Activated CD8-positive, alpha-beta memory T cell treated with anti-CD3 and anti-CD28 coated beads, Interleukin-2, amount 50 U/mL, for 48 hours (primary cell): ENCODE measurements around the gene AP3M1.

ENCODE experiments used
- DNase-seq: peaks from one replicate; pipeline ENCODE4 v3.0.0-alpha.2; 2020

Gene AP3M1

DNA sequence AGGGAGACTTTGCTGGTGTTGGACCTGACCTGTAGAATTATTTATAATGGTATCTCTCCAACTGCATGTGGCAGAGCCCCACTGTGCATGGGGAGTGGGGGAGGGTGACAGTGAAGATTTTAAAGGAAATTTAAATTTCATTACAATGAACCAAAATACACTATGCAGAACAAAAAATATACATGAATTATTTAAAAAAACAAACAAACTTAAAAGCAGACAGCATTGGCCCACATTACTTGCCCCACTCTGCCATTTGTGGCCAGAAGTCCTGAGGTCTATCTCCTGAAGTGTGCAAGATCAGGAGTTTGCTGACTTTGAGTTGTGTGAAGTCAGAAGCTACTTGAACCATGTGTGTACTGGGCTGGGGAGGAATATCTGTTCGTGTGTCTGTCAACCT lies 40.5 kb downstream of the AP3M1 start:
- DNase-seq, result no peak

DNA sequence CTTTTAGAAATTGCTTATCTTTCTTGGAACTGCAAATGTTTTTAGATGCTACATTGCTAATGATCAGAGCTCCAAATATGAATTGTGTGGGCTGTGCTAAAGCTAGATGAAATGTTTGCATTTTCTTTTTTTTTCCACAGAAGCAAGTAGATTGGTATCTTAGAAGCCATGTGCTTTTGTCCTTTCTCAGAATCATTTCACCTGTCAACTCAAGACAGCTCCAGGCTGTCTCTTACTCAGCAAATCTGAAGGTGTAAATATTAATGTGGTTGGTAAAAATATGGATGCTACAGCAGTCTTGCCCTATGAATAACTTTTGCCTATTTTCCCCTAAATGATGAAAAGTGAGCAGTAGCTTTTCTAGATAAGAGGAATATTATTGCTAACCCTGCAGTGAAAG lies 41.2 kb downstream of the AP3M1 start:
- no peak for DNase-seq

DNA sequence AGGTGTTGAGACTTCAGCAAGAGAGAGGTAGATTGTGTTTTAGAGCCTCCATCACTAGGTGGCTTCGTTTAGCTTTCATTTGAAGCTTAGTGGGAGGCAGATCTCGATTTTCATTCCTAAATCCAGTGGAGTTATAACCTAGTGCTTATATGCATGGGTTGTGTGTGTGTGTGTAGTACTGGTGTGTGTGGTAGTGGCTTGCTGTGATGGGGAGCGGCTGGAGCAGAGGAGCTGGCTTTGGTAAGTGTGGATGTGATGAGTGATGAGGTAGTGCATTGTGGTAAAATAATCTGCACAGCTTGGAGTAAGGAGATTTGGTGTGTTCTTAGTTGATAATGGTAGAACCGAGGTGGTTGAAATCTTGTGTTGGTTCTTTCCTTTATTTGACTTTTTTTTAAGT lies 43.2 kb downstream of the AP3M1 start:
- no peak for DNase-seq

DNA sequence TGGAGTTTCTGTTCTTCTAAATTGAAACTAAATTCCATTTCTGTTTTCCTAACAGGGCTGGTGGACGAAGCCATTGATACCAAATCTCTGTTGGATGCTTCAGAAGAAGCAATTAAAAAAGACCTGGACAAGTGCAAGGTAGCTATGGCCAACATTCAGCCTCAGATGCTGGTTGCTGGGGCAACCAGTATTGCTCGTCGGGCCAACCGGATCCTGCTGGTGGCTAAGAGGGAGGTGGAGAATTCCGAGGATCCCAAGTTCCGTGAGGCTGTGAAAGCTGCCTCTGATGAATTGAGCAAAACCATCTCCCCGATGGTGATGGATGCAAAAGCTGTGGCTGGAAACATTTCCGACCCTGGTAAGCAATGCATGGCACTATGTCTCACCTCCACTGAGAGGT lies 45.6 kb downstream of the AP3M1 start:
- DNase-seq, result no peak

DNA sequence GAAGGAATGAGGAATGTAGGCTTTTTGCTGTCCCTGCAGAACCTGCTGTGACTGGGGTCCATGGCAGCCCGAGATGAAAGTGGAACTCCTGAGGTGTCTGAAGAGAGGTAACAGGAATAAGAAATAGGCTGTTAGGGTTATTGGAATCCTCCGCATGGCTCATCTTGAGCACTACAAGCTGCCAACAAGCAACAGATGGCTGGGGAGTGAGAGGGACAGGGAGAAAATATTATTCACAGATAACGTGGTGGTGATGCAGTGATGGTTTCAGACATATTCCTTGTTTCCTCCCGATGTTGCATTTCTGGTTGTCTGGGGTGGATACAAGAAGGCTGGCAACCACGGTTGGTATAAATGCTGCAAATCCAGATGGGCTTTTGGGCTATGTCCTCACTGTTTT lies 46.1 kb downstream of the AP3M1 start:
- no peak for DNase-seq

DNA sequence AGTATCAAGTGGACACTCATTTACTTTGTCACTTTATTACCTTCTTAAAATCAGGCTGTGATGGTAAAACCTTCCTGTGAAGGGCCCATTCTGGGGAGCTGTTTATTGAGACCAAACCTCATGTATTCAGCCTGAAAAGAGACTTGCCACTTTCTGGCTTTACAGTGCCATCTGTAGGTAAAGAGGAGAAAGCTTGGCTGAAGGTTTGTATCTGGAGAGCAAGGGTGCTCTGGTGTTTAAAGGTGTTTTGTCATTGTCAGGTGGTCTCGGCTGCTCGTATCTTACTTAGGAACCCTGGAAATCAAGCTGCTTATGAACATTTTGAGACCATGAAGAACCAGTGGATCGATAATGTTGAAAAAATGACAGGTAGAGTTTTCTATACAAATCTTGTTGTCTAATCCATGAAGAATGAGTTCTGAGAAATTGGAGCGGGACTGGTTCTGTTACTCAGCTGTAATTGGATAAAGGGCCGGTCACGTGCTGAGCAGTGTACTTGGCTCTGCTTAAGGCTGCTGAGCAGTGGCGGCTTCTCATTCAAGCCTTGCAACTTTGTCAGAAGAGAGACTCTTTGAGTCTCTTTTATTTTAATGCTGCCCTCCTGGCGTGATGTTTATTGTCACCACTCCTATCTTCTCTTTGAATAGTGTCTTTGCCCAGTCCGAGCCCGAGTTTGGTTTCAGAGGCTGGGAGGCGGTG lies 46.9 kb downstream of the AP3M1 start:
- DNase-seq, result no peak

DNA sequence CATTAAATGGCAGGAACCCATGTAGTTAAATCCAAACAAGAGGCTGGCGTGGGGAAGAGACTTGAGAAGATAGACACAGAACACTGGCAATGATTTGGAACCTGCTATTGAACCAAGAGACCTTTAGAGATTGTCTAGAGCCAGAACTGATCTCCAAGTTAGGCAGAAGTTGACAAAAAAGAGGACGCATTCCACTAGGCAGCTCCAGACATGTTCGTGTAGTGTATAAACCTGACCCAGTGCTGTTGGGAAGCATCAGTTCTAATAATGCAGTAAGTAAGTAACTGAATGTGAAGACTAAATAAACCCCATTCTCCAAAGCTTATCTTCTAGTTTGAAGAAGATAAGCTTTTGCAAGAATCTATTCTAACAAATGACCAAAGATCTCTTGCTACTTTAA lies 50.8 kb downstream of the AP3M1 start:
- DNase-seq, result no peak

DNA sequence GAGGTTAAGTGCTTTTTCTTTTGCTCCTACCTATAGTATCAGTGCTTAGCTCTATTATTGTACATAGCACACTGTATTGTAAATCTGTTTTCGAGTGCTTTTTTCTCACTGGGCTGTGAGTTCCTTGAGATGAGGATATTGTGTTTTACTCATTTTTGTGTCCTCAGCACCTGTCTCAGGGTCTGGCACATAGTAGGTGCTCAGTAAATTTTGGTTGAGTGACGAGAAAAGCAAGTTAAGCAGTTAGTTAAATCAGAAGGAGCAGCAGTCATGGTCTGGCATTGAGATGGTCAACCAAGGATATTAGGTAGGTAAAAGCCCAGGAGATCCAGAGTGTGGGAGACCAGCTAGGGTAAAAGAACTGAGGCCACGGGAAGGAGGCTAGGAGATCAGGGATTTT lies 51.2 kb downstream of the AP3M1 start:
- no peak for DNase-seq

DNA sequence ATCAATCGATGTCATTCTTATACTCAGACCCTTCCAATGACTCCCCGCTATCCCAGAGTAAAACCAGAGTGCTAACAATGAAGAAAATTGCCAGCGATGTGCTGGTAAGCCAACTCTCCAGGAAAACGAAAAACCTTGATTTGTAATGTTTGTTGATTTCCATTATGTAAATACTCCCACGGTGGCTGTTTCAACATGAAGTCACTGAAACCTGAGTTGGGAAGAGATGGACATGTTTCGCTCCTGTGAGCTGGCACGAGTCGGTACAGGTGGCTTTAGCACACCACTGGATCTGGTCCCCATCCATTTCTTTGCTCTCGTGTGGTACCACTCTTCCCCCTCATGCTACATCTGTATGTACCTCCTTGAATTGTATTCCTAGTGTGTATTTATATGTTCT lies 52.9 kb downstream of the AP3M1 start:
- no peak for DNase-seq

DNA sequence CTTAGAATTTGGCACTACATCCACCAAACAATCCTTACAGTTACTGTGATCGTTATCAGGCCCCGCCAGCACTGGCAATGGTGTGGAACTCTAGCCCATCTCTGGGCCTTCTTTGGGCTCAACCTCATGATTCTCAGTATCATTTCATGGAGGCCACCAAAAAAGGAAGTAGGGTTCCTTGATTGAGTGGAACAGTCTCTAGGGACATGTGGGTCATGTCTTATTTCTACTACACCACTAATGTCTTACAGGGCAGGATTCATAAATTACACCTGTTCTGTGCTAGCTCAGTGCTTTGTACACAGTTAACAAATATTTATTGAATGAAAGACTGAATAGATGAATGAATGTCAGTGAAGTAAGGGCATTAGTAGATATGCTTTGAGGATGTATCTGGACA lies 53.9 kb downstream of the AP3M1 start:
- no peak for DNase-seq

DNA sequence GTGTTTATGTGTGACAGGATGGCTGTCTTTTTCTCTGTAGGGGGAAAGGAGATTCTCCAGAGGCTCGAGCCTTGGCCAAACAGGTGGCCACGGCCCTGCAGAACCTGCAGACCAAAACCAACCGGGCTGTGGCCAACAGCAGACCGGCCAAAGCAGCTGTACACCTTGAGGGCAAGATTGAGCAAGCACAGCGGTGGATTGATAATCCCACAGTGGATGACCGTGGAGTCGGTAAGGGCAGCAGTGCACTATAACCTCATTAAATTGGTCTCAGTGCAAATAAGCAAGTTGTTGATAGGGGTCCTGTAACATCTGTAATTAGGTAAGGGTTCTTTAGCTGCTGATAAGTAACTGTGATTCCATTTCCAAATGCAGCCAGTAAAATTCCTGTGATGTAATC lies 56.4 kb downstream of the AP3M1 start:
- DNase-seq, result no peak

DNA sequence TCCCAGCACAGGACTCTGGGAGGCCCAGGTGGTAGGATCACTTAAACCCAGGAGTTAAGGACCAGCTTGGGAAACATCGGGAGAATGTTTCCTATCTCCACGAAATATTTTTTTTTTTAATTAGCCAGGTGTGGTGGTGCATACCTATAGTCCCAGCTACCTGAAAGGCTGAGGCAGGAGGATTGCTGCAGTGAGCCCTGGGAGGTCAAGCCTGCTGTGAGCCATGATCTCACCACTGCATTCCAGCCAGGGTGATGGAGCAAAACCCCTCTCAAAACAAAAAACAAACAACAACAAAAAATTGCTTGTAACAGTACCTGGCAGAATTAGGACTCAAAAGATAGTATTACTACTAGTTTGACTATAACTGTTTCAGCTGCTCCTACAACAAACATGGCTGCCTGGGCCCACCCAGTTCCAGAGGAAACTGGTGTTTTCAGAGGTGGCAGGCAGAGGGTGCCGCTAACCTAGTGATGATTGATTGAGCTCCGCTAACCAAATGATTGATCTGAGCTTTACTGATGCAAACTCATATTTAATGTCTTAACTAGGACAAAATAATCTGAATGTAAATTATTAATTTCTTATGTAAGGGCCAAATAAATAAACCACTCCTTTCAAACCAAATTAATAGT lies 57.0 kb downstream of the AP3M1 start:
- DNase-seq, result no peak

DNA sequence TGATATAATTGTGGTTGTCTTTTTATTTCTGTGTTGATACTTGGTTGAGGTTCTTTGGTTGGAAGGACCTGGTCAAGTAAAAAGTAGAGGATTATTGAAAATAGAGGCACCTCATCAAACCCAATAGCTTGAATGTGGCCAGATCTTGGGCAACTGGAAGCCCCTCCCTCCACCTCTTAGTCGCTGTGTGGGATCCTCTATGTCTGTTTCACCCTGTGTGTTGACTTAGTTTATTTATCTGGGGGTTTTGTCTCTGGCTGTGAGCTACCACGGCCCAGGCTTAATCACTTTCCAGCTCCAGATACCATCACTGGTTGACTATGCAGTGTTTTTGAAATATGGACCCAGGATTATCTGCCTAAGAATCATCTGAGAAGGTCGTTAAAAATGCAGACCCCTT lies 58.3 kb downstream of the AP3M1 start:
- DNase-seq, result no peak

DNA sequence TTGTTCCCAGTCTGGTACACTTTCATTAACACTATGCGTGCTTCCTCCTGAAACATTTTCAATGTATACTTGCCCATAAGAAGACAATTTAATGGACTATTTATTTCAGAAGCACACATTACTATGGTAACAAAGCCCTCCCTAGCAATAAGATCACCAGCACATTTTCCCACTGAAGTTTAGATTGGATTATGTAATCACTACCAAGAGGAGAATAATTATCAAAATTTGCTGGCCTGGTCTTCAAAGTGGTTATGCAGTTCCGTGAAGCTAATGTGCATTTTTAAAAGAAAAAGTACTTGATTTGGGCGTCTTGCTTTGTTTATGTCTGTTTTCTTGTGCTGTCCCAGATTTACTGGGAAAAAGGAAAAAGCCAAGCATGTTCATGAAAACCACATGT lies 61.9 kb downstream of the AP3M1 start:
- DNase-seq, result no peak

DNA sequence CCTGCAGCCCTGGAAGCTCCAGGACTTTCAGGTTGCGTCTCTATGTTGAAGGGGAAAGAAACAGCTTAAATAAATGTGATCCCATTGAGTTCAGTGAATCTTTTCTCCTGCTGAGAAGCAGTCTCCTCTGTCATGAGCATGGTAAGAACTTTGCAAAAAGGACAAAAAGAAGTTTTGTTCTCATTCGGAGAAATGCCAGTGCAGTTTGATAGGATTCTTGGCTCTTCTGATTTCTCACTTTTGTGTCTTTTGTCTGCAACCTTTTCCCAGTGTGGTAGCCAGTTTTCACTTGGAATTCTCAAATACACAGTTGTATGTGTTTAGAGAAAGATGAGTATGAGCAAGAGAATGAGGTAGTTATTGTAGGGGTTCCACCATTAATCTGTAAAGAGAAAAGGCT lies 64.3 kb downstream of the AP3M1 start:
- no peak for DNase-seq

DNA sequence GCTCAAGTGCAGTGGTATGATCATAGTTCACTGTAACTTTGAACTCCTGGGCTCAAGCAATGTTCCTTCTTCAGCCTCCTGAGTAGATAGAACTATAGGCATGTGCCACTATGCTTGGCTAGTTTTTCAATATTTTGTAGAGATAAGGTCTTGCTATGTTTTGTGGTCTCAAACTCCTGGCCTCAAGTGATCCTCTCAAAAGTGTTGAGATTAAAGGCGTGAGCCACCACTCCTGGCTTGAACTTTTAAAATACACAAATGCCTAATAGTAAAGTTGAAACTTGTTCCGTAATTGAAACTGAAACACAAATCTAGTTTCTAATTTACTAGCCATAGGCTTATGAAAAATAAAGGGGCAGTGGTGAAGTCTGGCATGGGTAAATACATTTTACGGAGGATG lies 65.7 kb downstream of the AP3M1 start:
- DNase-seq, result no peak

DNA sequence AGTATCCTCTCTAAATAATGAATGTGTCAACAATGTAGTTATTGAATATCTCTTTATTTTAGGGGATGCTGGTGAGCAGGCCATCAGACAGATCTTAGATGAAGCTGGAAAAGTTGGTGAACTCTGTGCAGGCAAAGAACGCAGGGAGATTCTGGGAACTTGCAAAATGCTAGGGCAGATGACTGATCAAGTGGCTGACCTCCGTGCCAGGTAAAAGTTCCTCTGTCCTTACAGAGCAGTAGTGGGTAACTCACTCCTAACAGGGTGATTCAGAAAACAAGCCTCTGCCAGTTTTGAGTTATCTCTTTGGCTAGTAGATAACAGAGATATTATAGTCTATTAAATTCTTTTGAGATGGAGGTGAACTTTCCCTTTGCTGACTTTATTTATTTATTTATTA lies 67.3 kb downstream of the AP3M1 start:
- DNase-seq, result no peak

DNA sequence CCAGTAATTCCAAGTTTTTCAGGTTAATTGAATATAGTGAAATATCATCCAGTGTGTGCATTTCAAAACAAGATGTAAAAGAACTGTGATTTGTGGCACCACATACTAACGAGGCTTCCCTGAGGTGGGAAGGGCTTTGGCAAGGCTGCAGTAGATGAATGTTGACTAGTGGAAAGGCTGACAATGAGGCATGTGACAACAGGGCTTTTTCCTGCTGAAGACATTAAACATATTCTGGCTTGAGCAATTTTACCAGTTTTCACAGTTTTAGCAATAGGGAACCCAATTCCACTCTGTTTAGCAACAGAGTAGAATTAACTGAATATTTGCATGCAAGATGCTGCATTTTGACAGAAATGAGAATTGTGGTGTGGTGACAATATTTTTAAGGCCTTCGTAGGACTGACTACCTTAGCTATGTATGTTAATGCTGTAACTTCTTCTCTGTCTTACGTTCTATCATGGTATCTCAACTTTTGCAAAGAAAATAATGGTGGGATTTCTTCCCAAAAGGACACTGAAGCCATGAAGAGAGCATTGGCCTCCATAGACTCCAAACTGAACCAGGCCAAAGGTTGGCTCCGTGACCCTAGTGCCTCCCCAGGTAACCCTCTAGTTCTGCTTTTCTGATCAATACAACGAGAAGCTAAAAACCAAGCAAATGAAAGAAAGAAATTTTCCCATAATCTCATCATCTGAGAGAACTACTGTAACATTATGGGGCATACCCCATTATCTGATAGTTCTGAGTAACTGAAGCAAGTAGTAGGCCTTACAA lies 68.5 kb downstream of the AP3M1 start:
- DNase-seq, result no peak

DNA sequence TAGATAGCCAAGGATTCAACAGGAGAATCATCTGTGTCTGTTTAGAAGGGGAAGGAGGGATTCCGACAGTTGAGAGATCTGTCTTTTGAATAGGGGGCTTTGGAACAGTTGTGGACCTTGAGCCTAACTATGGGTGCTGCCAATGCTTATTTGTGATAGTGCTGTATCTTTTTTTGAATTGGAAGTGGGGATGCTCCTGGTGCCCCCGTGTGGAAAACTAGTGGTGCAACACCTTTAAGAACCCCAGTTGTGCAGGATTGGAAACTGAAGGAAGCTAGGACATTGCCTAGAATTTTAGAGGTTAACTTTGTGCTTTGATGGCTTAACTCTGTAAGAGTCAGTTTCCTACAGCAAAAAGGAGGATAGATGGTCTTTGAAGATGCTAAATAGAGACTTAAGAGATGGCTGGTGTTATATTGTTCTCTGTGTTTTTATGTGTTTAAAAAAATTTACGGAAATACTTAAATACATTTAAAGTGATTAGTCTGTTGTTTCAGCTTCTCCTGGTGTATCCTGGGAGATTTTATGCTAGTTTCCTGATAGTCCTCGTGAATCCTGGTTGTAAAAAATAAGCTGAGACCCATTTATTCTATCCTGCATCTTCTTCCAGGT lies 69.3 kb downstream of the AP3M1 start:
- no peak for DNase-seq

DNA sequence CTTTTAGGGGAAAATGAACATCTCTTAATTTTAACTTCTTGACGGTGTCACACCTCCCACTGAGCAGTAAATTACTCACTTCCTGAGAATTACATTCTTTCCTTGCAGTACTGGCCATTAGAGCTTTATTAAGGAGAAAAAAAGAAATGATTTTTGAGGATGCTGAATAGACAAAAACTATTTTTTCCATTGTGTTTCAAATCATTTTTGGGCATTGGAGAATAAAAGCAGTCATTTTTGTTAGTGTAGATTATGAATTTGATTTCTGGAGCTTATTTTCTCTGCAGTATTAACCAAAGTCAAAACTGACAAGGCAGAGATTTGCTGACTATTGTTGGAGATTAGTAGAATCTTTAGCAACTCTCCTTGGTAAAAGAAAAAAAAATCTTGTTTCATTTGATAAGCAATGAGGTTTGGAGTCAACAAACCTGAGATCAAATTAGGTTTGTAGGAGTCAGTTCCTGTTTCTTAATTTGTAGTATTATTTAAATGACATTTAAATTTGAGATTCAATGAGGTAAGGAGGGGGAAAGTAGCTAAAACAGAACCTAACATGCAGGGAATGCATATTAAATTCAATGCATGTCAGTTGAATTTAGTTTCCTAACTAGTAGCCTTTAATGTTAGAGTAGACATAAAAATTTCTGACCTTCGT lies 70.6 kb downstream of the AP3M1 start:
- no peak for DNase-seq

DNA sequence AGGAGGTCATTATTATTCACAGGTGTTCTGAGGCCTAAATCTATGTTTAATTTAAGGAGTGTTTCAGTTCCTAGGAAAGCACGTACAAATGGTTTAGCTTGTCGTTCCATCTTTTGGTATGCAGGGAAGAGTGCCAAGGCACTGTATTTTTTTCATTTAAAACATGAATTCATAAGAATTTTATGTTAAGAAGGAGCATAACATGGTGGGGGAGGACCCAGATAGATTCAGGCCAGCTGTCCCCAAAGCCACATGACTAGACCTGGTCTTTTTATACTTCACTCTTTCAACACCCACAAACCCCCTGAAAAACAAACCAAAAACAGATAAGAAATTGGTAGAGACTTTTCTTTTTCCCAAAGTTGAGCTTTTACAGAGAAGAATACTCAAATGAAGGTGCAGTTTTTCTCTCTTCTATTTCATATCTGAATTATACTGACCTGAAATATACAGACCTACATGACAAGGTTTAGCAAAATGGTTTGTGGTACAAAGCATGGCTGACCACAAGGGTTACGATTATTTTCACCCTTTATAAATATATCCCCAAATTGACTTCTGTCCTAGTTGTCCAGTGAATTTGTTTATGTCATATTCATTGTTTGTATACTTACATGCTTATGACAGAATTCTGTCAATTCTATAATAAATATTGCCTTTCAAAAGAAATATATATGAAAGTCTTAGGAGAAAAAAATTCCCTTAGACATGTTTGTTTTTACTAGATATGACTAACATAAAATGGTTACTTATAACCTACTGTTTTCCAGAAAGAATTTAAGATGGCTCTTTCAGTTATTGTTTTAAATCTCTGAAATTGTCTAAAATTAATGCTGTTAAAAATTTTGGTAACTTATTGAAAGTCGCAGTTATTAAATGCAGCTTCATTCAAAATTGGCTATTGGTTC lies 71.3 kb downstream of the AP3M1 start:
- DNase-seq, result no peak

DNA sequence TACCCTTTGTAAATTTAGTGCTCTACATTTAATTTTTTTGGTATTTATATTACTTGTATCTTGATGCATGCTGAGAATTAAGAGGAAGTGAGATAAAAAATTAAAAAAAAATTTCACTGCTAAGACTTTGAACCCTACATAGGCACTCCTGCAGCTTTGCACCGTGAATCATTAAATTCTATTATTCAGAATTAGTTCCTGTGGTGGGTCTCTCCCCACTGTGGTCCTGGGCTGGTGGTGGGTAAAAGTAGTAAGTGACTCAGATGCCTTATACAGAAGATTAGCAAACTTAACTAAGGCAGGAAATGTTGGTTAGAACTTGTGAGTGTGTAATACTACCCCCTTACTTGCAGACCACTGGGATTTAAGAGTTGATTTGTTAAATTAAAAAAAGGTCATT lies 72.6 kb downstream of the AP3M1 start:
- DNase-seq, result peak; percentile 63
